ENCODE measurements around the gene SRRM5.
"Not testable (repeated sequence)": the region's sequence is repeated elsewhere in the genome, so short reads cannot be mapped to it uniquely, and the experiment has no call there.

GRCh38 chr19:43650276-43650675 is 38.4 kb downstream of the SRRM5 start:
- TF ChIP-seq, protein P1, sequence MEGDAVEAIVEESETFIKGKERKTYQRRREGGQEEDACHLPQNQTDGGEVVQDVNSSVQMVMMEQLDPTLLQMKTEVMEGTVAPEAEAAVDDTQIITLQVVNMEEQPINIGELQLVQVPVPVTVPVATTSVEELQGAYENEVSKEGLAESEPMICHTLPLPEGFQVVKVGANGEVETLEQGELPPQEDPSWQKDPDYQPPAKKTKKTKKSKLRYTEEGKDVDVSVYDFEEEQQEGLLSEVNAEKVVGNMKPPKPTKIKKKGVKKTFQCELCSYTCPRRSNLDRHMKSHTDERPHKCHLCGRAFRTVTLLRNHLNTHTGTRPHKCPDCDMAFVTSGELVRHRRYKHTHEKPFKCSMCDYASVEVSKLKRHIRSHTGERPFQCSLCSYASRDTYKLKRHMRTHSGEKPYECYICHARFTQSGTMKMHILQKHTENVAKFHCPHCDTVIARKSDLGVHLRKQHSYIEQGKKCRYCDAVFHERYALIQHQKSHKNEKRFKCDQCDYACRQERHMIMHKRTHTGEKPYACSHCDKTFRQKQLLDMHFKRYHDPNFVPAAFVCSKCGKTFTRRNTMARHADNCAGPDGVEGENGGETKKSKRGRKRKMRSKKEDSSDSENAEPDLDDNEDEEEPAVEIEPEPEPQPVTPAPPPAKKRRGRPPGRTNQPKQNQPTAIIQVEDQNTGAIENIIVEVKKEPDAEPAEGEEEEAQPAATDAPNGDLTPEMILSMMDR (IDR thresholded peaks at IDR 0.05; ENCODE audit: poor library complexity), result not testable (repeated sequence)
- not testable (repeated sequence) for TF ChIP-seq EZH2phosphoT487 (IDR thresholded peaks at IDR 0.05; ENCODE audit: low read depth, severe bottlenecking, unreplicated experiment)

Data from hepatocyte (in vitro differentiated cells).